ENCODE measurements around the gene IMP4.

The IMP4 gene

DNA sequence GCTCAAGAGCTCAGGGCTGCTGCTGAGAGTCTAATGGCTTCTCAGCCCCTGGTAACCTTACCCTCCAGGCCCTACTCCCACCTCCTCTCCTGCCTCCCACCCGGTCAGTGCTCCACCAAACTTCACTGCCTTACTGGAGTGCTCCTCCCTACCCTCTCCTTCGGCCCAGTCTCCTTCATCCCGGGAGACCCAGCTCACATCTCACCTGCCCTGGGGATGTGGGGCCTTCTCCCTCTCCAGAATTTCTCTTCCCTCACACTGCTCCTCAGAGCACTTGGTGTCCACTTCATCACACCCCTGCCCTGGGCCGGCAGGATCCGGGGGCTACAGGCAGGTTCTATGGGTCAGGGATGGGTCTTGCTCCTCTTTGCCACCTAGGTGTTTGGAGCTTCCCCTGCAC, 34.8 kb downstream of the IMP4 start:
- TF ChIP-seq, protein P1, sequence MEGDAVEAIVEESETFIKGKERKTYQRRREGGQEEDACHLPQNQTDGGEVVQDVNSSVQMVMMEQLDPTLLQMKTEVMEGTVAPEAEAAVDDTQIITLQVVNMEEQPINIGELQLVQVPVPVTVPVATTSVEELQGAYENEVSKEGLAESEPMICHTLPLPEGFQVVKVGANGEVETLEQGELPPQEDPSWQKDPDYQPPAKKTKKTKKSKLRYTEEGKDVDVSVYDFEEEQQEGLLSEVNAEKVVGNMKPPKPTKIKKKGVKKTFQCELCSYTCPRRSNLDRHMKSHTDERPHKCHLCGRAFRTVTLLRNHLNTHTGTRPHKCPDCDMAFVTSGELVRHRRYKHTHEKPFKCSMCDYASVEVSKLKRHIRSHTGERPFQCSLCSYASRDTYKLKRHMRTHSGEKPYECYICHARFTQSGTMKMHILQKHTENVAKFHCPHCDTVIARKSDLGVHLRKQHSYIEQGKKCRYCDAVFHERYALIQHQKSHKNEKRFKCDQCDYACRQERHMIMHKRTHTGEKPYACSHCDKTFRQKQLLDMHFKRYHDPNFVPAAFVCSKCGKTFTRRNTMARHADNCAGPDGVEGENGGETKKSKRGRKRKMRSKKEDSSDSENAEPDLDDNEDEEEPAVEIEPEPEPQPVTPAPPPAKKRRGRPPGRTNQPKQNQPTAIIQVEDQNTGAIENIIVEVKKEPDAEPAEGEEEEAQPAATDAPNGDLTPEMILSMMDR (IDR thresholded peaks at IDR 0.05; ENCODE audit: control extremely low read depth, extremely low read depth, low read depth, missing control alignments) = no peak
- no peak for DNase-seq (ENCODE audit: extremely low spot score)
- ChIA-PET CTCF (interaction anchor here (1.0 to 7.1 kb wide), 8 partner anchors 8 to 35 kb away, joined by 5 to 51 read pairs (median 6); partner anchors contain the start of genes IMP4 and PTPN18), POLR2A (interaction anchor here (0.6 to 1.4 kb wide), 5 partner anchors 11 to 1101 kb away, joined by 3 to 9 read pairs (median 5); no protein-coding TSS in a partner anchor)

DNA sequence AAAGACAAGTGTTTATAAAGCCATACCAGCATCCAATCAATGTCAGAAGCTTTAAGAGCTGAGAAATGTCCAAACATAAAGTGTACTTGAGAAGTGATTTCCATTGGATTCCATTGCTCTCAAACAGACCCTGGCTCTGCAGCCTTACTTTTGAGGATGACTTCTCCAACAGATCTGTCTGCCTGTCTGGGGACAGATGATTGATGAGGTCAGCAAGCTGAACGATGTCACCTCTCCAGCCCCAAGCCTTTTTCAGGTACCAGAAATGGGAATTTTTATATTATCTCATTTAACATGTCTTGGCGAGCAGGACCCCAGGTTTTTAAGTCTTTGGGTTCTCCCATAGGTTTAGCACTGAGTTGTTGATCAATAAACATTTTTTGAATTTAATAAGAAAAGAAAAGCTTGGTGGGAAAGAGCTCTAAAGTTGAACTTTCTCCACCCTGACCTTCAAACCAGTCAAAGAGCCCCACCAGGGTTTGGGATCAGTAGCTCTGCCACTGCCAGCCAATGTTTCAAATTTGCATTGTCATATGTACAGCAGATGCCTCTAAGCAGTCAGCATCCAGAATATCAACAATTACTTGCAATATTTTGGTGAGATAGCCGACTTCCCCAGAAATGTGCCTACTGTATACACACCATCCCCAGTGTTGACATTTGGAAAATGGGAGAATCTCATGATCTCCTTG, 35.7 kb downstream of the IMP4 start:
- CTCF ChIA-PET = interaction anchor here (1.9 to 7.1 kb wide), 3 partner anchors 11 to 31 kb away, joined by 7 to 51 read pairs (median 51); no protein-coding TSS in a partner anchor
- no peak for DNase-seq (ENCODE audit: extremely low spot score)
- TF ChIP-seq, protein P1 (IDR thresholded peaks at IDR 0.05; ENCODE audit: control extremely low read depth, extremely low read depth, low read depth, missing control alignments) = no peak

GRCh38 chr2:130378898-130379214, 36.2 kb downstream of the IMP4 start:
- no peak for DNase-seq (ENCODE audit: extremely low spot score)
- ChIA-PET CTCF (interaction anchor here (1.9 to 7.1 kb wide), 2 partner anchors 10 to 32 kb away, joined by 7 to 51 read pairs; no protein-coding TSS in a partner anchor), POLR2A (interaction anchor here (0.6 kb wide), 1 partner anchor 12 kb away, joined by 12 read pairs; no protein-coding TSS in a partner anchor)
- TF ChIP-seq, protein P1 (IDR thresholded peaks at IDR 0.05; ENCODE audit: control extremely low read depth, extremely low read depth, low read depth, missing control alignments) = no peak

More for the DNA sequence above, 35.7 kb downstream of the IMP4 start:
- POLR2A ChIA-PET = interaction anchor here (1.4 kb wide), 1 partner anchor 13 kb away, joined by 5 read pairs; no protein-coding TSS in a partner anchor

- POLR2A ChIA-PET = no interaction called here
- CTCF ChIA-PET = interaction anchor here (1.8 to 7.1 kb wide), 3 partner anchors 7 to 48 kb away, joined by 8 to 51 read pairs (median 9); no protein-coding TSS in a partner anchor
- DNase-seq (ENCODE audit: extremely low spot score) = no peak
- TF ChIP-seq, protein P1 (IDR thresholded peaks at IDR 0.05; ENCODE audit: control extremely low read depth, extremely low read depth, low read depth, missing control alignments) = no peak
These were observed 37.6 kb downstream of the IMP4 start for GRCh38 chr2:130380096-130380934.

DNA sequence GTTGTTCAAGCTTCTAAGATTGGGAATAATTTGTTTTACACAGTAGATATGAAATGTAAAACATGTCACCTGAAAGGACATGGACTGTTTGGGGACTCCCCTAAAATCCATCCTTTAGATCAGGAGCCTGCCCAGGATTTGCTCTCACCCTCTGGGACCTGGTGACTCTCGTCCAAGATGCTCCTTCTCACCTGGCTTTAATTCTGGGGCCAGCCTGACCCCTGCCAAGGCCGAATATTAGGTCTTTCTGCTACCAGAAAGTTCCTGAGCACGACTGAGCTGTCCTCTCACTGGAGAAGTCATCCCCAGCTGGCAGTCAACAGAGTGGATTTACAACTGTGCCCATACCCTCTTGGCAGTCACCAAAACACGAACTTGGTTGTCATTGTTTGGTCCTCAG, 38.4 kb downstream of the IMP4 start:
- TF ChIP-seq, protein P1 (IDR thresholded peaks at IDR 0.05; ENCODE audit: control extremely low read depth, extremely low read depth, low read depth, missing control alignments) = no peak
- ChIA-PET CTCF (interaction anchor here (1.8 to 7.1 kb wide), 3 partner anchors 8 to 49 kb away, joined by 8 to 51 read pairs (median 9); no protein-coding TSS in a partner anchor), POLR2A (no interaction called here)
- no peak for DNase-seq (ENCODE audit: extremely low spot score)

DNA sequence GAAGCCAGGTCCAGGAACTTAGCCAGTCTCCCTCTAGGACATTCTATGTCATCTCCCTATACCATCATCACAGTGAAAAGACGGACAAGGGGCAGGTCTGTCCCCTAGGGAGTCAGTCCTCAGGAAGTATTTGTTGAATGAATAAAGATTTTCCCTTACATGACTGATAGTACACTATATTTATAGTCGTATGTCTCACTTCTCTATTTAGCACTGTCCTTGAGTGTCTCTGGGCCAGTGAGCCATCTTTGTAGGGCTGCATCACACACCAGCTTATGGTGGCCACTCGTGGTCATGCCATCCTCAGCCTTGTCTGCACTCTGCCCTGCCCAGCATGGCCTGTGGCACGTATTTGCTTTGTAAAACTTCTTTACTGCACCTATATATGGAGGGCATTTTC, 38.9 kb downstream of the IMP4 start:
- POLR2A ChIA-PET = no interaction called here
- TF ChIP-seq, protein P1 (IDR thresholded peaks at IDR 0.05; ENCODE audit: control extremely low read depth, extremely low read depth, low read depth, missing control alignments) = no peak
- no peak for DNase-seq (ENCODE audit: extremely low spot score)
- CTCF ChIA-PET = interaction anchor here (1.0 to 7.1 kb wide), 4 partner anchors 7 to 49 kb away, joined by 3 to 51 read pairs (median 8); partner anchors contain the start of gene IMP4

Data from GM10248 (cell line).